Left ventricle myocardium inferior (tissue), 1 donor: ENCODE data around the gene CLPTM1. TPM values are rescaled to one million over a fixed set of nuclear protein-coding genes. Genes with fewer than 3 reads are reported as not detected.

Experiments used
- DNase-seq: peaks from one replicate; pipeline ENCODE4 v3.0.0-alpha.2; 2020
- H3K27ac ChIP-seq: fragments of 200-600 bp; replicated peaks from 2 replicates; pipeline ENCODE4 v1.8.0; 2021
- H3K27me3 ChIP-seq: fragments of 200-600 bp; 2 replicates; pipeline ENCODE4 v1.8.0; 2021; ENCODE audit warnings: low read depth
- H3K36me3 ChIP-seq: fragments of 200-600 bp; 2 replicates; pipeline ENCODE4 v1.8.0; 2021
- H3K4me1 ChIP-seq: fragments of 200-600 bp; 2 replicates; pipeline ENCODE4 v1.8.0; 2021
- H3K4me3 ChIP-seq: fragments of 200-600 bp; 2 replicates; pipeline ENCODE4 v1.8.0; 2021; ENCODE audit warnings: mild to moderate bottlenecking, moderate library complexity
- H3K9me3 ChIP-seq: fragments of 200-600 bp; replicated peaks from 2 replicates; pipeline ENCODE4 v1.8.0; 2021
- intact Hi-C: fragments of 100-400 bp; cut with micrococcal nuclease; formaldehyde crosslinking; loops from one replicate; pipeline ENCODE4 v1.11.0; 2022
- total RNA-seq: library from RNA; stranded (reverse); fragmentation: NEBNext Ultra II Directional; extraction: Animal tissue kit (Norgen Biotek cat#: 25700); gene quantifications from one replicate; pipeline ENCODE4 v1.2.1, GENCODE V29; 2021
- TF ChIP-seq, protein P1 (sequence below): fragments of 200-600 bp; IDR thresholded peaks from 2 replicates; pipeline ENCODE4 v1.8.0; 2021; ENCODE audit warnings: antibody characterized with exemption, mild to moderate bottlenecking, borderline replicate concordance
- donor health status: DM: no; HTN: yes; CAD: no; lungs with severe emphysema.

The CLPTM1 gene
- total RNA-seq, 1 donor from 2014 or later: 89.3 TPM

DNA sequence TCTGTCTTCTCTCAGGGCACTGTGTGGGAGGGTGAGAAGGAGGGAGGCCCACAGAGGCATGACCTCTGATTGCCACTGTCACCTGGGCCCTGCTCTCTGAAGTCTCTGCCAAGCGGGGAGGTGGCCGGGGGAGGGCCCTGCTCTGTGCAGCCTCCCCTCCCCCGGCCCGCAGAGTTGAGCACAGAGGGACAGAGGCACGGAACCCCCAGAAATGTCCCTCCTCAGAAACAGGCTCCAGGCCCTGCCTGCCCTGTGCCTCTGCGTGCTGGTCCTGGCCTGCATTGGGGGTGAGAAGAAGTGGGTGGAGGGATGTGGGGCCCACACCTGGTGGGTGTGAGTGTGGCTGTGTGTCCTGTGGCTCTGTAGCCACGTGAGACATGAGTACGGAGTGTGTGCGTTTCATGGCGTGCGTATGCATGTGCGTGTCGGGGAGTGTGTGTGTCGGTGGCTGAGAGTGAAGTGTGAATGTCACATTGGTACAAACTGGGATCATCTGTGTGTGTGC is 13.1 kb upstream of the CLPTM1 start, which contains the start of gene APOC4:
Gene APOC4 (plus strand): TSS at position 171 of the 505 bp plus-strand sequence. CDS start 41 bp downstream, at position 212.
- no peak for DNase-seq
- H3K4me3 ChIP-seq: no peak within 1 kb of the TSS
- TF ChIP-seq, protein P1, sequence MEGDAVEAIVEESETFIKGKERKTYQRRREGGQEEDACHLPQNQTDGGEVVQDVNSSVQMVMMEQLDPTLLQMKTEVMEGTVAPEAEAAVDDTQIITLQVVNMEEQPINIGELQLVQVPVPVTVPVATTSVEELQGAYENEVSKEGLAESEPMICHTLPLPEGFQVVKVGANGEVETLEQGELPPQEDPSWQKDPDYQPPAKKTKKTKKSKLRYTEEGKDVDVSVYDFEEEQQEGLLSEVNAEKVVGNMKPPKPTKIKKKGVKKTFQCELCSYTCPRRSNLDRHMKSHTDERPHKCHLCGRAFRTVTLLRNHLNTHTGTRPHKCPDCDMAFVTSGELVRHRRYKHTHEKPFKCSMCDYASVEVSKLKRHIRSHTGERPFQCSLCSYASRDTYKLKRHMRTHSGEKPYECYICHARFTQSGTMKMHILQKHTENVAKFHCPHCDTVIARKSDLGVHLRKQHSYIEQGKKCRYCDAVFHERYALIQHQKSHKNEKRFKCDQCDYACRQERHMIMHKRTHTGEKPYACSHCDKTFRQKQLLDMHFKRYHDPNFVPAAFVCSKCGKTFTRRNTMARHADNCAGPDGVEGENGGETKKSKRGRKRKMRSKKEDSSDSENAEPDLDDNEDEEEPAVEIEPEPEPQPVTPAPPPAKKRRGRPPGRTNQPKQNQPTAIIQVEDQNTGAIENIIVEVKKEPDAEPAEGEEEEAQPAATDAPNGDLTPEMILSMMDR: no peak
- H3K9me3 ChIP-seq: no peaks in the 10 kb centered on the region
- H3K27ac ChIP-seq: no peak within 1 kb of the TSS
- H3K27me3 ChIP-seq: no peaks in the 10 kb centered on the region
- H3K36me3 ChIP-seq: no peaks in the 10 kb centered on the region
- intact Hi-C loops: no loop called here
- H3K4me1 ChIP-seq: no peaks in the 10 kb centered on the region

DNA sequence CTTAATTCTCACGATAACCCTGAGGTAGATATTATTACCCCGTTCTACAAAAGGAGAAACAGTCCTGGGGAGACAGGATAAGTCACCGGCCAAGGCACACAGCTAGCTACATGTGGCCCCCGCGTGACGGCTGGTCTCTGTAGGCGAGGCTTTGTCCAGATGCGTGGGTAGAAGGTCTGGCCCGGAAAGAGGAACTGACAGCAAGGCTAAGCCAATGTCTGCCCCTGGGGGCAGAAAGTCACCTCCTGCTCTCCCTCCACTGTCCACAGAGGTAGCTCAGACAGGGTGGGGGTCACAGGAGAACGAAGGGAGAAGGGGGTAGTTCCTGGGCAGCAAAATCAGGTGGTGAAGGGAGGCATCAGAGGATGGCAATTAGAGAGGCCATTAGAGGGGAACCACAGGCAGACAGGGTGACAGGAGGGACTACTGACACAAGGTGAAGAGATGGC is 11.4 kb upstream of the CLPTM1 start:
- H3K36me3 ChIP-seq: no peaks in the 10 kb centered on the region
- no peak overlapping the region for H3K27ac ChIP-seq
- no peaks in the 10 kb centered on the region for H3K4me1 ChIP-seq
- H3K27me3 ChIP-seq: no peaks in the 10 kb centered on the region
- peak; percentile 37 for DNase-seq
- TF ChIP-seq, protein P1: no peak
- intact Hi-C loops: no loop called here
- H3K4me3 ChIP-seq: no peak overlapping the region
- no peaks in the 10 kb centered on the region for H3K9me3 ChIP-seq

DNA sequence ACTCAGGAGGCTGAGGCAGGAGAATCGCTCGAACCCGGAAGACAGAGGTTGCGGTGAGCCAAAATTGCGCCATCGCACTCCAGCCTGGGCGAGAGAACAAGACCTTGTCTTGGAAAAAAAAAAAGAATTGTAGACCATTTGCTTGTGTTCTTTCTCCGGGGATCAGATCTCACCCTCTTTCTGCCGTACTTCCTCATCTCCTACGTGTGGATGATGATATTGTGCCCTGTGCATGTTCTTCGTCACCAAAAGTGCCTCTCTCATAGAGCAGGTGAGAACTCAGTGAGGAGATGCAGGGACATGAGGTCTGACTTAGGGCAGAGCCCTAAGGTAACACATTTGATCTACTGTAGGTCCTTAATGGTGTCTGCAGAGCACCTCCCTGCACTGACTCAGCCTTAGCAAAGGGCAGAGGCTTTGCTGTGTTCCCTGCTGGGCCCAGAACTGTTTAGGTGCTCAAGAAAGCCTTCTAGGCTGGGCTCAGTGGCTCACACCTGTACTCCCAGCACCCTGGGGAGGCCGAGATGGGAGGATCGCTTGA is 8.1 kb upstream of the CLPTM1 start:
- Histone ChIP-seq H3K27ac (no peak overlapping the region), H3K9me3 (no peaks in the 10 kb centered on the region), H3K4me3 (no peak overlapping the region), H3K4me1 (peaks cover 8% of the 10 kb centered on the region), H3K36me3 (peaks cover 8% of the 10 kb centered on the region), H3K27me3 (no peaks in the 10 kb centered on the region)
- TF ChIP-seq, protein P1: no peak
- intact Hi-C loops: no loop called here
- DNase-seq: no peak

DNA sequence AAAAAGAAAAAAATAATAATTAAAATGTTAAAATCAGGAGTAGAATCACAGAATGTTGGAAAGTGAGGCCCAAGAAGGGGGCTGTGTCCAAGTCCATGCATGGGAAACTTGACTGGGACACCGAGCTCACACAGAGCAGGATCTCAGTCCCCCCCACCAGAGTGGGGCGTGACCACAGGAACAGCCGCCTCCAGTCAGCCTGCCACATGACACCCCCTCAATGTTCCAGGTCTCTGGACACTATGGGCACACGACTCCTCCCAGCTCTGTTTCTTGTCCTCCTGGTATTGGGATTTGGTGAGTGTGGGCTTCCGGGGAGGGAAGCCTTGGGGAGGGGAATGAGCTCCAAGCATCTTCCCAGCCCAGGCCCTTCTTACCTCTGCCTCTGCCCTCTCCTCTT is 6.9 kb upstream of the CLPTM1 start:
- intact Hi-C loops: no loop called here
- Histone ChIP-seq H3K27me3 (no peaks in the 10 kb centered on the region), H3K27ac (no peak overlapping the region), H3K4me3 (no peak overlapping the region), H3K4me1 (peaks cover 10% of the 10 kb centered on the region), H3K36me3 (peaks cover 8% of the 10 kb centered on the region), H3K9me3 (no peaks in the 10 kb centered on the region)
- TF ChIP-seq, protein P1: no peak
- no peak for DNase-seq

DNA sequence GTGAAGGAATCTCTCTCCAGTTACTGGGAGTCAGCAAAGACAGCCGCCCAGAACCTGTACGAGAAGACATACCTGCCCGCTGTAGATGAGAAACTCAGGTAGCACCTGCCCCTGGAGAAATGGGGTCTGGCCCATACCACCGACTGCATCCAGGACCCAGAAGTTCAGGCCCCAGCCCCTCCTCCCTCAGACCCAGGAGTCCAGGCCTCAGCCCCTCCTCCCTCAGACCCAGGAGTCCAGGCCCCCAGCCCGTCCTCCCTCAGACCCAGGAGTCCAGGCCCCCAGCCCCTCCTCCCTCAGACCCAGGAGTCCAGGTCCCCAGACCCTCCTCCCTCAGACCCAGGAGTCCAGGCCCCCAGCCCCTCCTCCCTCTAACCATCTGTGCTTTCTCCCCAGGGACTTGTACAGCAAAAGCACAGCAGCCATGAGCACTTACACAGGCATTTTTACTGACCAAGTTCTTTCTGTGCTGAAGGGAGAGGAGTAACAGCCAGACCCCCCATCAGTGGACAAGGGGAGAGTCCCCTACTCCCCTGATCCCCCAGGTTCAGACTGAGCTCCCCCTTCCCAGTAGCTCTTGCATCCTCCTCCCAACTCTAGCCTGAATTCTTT is 6.3 kb upstream of the CLPTM1 start:
- TF ChIP-seq, protein P1: no peak
- peaks cover 8% of the 10 kb centered on the region for H3K36me3 ChIP-seq
- no peak for DNase-seq
- H3K27me3 ChIP-seq: no peaks in the 10 kb centered on the region
- H3K9me3 ChIP-seq: no peaks in the 10 kb centered on the region
- no peak overlapping the region for H3K4me3 ChIP-seq
- H3K27ac ChIP-seq: no peak overlapping the region
- peaks cover 16% of the 10 kb centered on the region for H3K4me1 ChIP-seq
- intact Hi-C loops: no loop called here
